Measurements from ENCODE around the gene ALDH2. TPM values are rescaled to one million over a fixed set of nuclear protein-coding genes. Genes with fewer than 3 reads are reported as not detected.

Gene ALDH2
- total RNA-seq, 1 donor from 2014 or later = 68.4 TPM

- no peak overlapping the region for H3K27ac Mint-ChIP-seq (ENCODE audit: unreplicated experiment)
- no peak overlapping the region for H3K4me3 Mint-ChIP-seq (ENCODE audit: unreplicated experiment)
- no peak for TF ChIP-seq CTCF (IDR thresholded peaks at IDR 0.05)
- no peak for DNase-seq (ENCODE audit: extremely low spot score, unreplicated experiment)
- peaks cover 2% of the 10 kb centered on the region for H3K4me1 Mint-ChIP-seq (ENCODE audit: unreplicated experiment)
- no peaks in the 10 kb centered on the region for H3K9me3 Mint-ChIP-seq (ENCODE audit: unreplicated experiment)
- H3K27me3 Mint-ChIP-seq (ENCODE audit: unreplicated experiment) = no peaks in the 10 kb centered on the region
- H3K36me3 Mint-ChIP-seq (ENCODE audit: unreplicated experiment) = peaks cover 28% of the 10 kb centered on the region
These were observed 26.1 kb downstream of the ALDH2 start for GRCh38 chr12:111792856-111793235.

- Mint-ChIP-seq H3K4me1 (ENCODE audit: unreplicated experiment) (no peaks in the 10 kb centered on the region), H3K9me3 (ENCODE audit: unreplicated experiment) (no peaks in the 10 kb centered on the region), H3K36me3 (ENCODE audit: unreplicated experiment) (peaks cover 33% of the 10 kb centered on the region), H3K27me3 (ENCODE audit: unreplicated experiment) (no peaks in the 10 kb centered on the region), H3K27ac (ENCODE audit: unreplicated experiment) (no peak overlapping the region), H3K4me3 (ENCODE audit: unreplicated experiment) (no peak overlapping the region)
- DNase-seq (ENCODE audit: extremely low spot score, unreplicated experiment) = no peak
- TF ChIP-seq CTCF (IDR thresholded peaks at IDR 0.05) = no peak
These were observed 31.4 kb downstream of the ALDH2 start for GRCh38 chr12:111798182-111798581.

GRCh38 chr12:111799758-111800157 is 33.0 kb downstream of the ALDH2 start:
- Mint-ChIP-seq H3K4me3 (ENCODE audit: unreplicated experiment) (no peak overlapping the region), H3K27ac (ENCODE audit: unreplicated experiment) (no peak overlapping the region), H3K27me3 (ENCODE audit: unreplicated experiment) (no peaks in the 10 kb centered on the region), H3K4me1 (ENCODE audit: unreplicated experiment) (no peaks in the 10 kb centered on the region), H3K36me3 (ENCODE audit: unreplicated experiment) (peaks cover 28% of the 10 kb centered on the region), H3K9me3 (ENCODE audit: unreplicated experiment) (no peaks in the 10 kb centered on the region)
- DNase-seq (ENCODE audit: extremely low spot score, unreplicated experiment) = no peak
- TF ChIP-seq CTCF (IDR thresholded peaks at IDR 0.05) = no peak

GRCh38 chr12:111803038-111803626 is 36.4 kb downstream of the ALDH2 start:
- Mint-ChIP-seq H3K9me3 (ENCODE audit: unreplicated experiment) (no peaks in the 10 kb centered on the region), H3K36me3 (ENCODE audit: unreplicated experiment) (peaks cover 26% of the 10 kb centered on the region), H3K27ac (ENCODE audit: unreplicated experiment) (no peak overlapping the region), H3K4me1 (ENCODE audit: unreplicated experiment) (no peaks in the 10 kb centered on the region), H3K27me3 (ENCODE audit: unreplicated experiment) (no peaks in the 10 kb centered on the region), H3K4me3 (ENCODE audit: unreplicated experiment) (no peak overlapping the region)
- no peak for DNase-seq (ENCODE audit: extremely low spot score, unreplicated experiment)
- no peak for TF ChIP-seq CTCF (IDR thresholded peaks at IDR 0.05)

- no peak for DNase-seq (ENCODE audit: extremely low spot score, unreplicated experiment)
- no peak overlapping the region for H3K4me3 Mint-ChIP-seq (ENCODE audit: unreplicated experiment)
- H3K27ac Mint-ChIP-seq (ENCODE audit: unreplicated experiment) = no peak overlapping the region
- H3K4me1 Mint-ChIP-seq (ENCODE audit: unreplicated experiment) = no peaks in the 10 kb centered on the region
- peaks cover 28% of the 10 kb centered on the region for H3K36me3 Mint-ChIP-seq (ENCODE audit: unreplicated experiment)
- no peak for TF ChIP-seq CTCF (IDR thresholded peaks at IDR 0.05)
- H3K27me3 Mint-ChIP-seq (ENCODE audit: unreplicated experiment) = no peaks in the 10 kb centered on the region
- H3K9me3 Mint-ChIP-seq (ENCODE audit: unreplicated experiment) = no peaks in the 10 kb centered on the region
These were observed 37.1 kb downstream of the ALDH2 start for GRCh38 chr12:111803851-111804250.
